HepG2 (cell line): ENCODE data around the gene SNRPD3. TPM values are rescaled to one million over a fixed set of nuclear protein-coding genes. Genes with fewer than 3 reads are reported as not detected.
A peak's percentile ranks its signal among the peaks of the same experiment; 100 is the strongest.

Source experiments
- ATF7 ChIP-seq, 2 experiments: fragments of 450-650 bp in 1 of 2; sonication (generic) in 1 of 2; formaldehyde crosslinking in 1 of 2; IDR thresholded peaks; 2 replicates each; pipeline versions ENCODE4 v1.4.0 to v1.6.1; 2016 to 2020; ENCODE audit warnings: antibody characterized with exemption in 1 of 2, mild to moderate bottlenecking in 1 of 2, missing genetic modification reagents in 1 of 2
- CEBPB ChIP-seq: IDR thresholded peaks from 2 replicates; pipeline ENCODE4 v1.6.1; 2011; ENCODE audit warnings: low read depth, low read length, improper control_type of control experiment, borderline replicate concordance
- CEBPG ChIP-seq: IDR thresholded peaks from 2 replicates; pipeline ENCODE4 v1.6.1; 2016
- FOXC1 ChIP-seq: sonication (generic); formaldehyde crosslinking; IDR thresholded peaks from 2 replicates; pipeline ENCODE4 v1.8.0; 2022; ENCODE audit warnings: mild to moderate bottlenecking, missing genetic modification reagents, borderline replicate concordance
- GATAD2A ChIP-seq: IDR thresholded peaks from 2 replicates; pipeline ENCODE4 v1.6.1; 2016
- KMT2A ChIP-seq: sonication (generic); formaldehyde crosslinking; IDR thresholded peaks from 2 replicates; pipeline ENCODE4 v1.4.0; 2020; ENCODE audit warnings: missing genetic modification reagents
- NR2F2 ChIP-seq: IDR thresholded peaks from 2 replicates; pipeline ENCODE4 v1.6.1; 2012; ENCODE audit warnings: low read depth, inconsistent platforms, borderline replicate concordance
- PBX3 ChIP-seq: sonication (generic); formaldehyde crosslinking; IDR thresholded peaks from 2 replicates; pipeline ENCODE4 v1.8.1; 2023; ENCODE audit warnings: missing genetic modification reagents, inconsistent platforms, borderline replicate concordance
- REL ChIP-seq: sonication (generic); formaldehyde crosslinking; conservative IDR thresholded peaks from 2 replicates; pipeline ENCODE4 v1.8.0; 2022; ENCODE audit warnings: mild to moderate bottlenecking, missing genetic modification reagents, moderate library complexity
- SALL1 ChIP-seq: sonication (generic); formaldehyde crosslinking; IDR thresholded peaks from 2 replicates; pipeline ENCODE4 v1.8.0; 2022; ENCODE audit warnings: mild to moderate bottlenecking, missing genetic modification reagents
- TCF12 ChIP-seq, 2 experiments: fragments of 450-650 bp in 1 of 2; sonication (generic) in 1 of 2; formaldehyde crosslinking in 1 of 2; IDR thresholded peaks; 2 replicates each; pipeline versions ENCODE4 v1.6.1 to v1.8.0; 2017 to 2022; ENCODE audit warnings: antibody characterized with exemption in 1 of 2, mild to moderate bottlenecking in 1 of 2, missing genetic modification reagents in 1 of 2, moderate library complexity in 1 of 2
- ZNF253 ChIP-seq: sonication (generic); formaldehyde crosslinking; IDR thresholded peaks from 2 replicates; pipeline ENCODE4 v1.8.0; 2022; ENCODE audit warnings: mild to moderate bottlenecking, missing genetic modification reagents, borderline replicate concordance
- ZNF256 ChIP-seq: sonication (generic); formaldehyde crosslinking; conservative IDR thresholded peaks from 2 replicates; pipeline ENCODE4 v1.4.0; 2020; ENCODE audit warnings: missing genetic modification reagents
- ZNF318 ChIP-seq: sonication (generic); formaldehyde crosslinking; IDR thresholded peaks from 2 replicates; pipeline ENCODE4 v1.4.0; 2020; ENCODE audit warnings: mild to moderate bottlenecking, missing genetic modification reagents
- ZNF44 ChIP-seq: sonication (generic); formaldehyde crosslinking; IDR thresholded peaks from 2 replicates; pipeline ENCODE4 v1.5.1; 2020; ENCODE audit warnings: mild to moderate bottlenecking, missing genetic modification reagents
- ZNF512B ChIP-seq: sonication (generic); formaldehyde crosslinking; IDR thresholded peaks from 2 replicates; pipeline ENCODE4 v1.5.1; 2020; ENCODE audit warnings: missing genetic modification reagents, mild to moderate bottlenecking, borderline replicate concordance
- ZNF598 ChIP-seq: sonication (generic); formaldehyde crosslinking; IDR thresholded peaks from 2 replicates; pipeline ENCODE4 v1.5.1; 2020; ENCODE audit warnings: mild to moderate bottlenecking, missing genetic modification reagents, borderline replicate concordance
- ZNF674 ChIP-seq: sonication (generic); formaldehyde crosslinking; IDR thresholded peaks from 2 replicates; pipeline ENCODE4 v1.5.0; 2020; ENCODE audit warnings: low read depth, mild to moderate bottlenecking, missing genetic modification reagents
- polyA plus RNA-seq, 8 experiments: library from polyadenylated mRNA; depleted of rRNA in 3 of 8; stranded (reverse) in 7 of 8; unstranded in 1 of 8; fragments of >200 nt; fragmentation: Illumina TruSeq in 4 of 8; extraction: Trizol in 4 of 8; gene quantifications; 2 replicates each; pipeline versions ENCODE4 v1.2.1 to v1.2.3, GENCODE V29; 2011 to 2016; ENCODE audit warnings: low read depth in 4 of 8, missing spikeins in 1 of 8, mixed read lengths in 1 of 8; ENCODE audit not compliant: insufficient read depth in 1 of 8
- total RNA-seq, 5 experiments: library from RNA; depleted of rRNA; stranded (reverse); fragments of >200 nt; fragmentation: Illumina TruSeq; extraction: Trizol; gene quantifications; 2 replicates each; pipeline ENCODE4 v1.2.3, GENCODE V29; 2016; ENCODE audit warnings: low read depth in 1 of 5

SNRPD3 gene
- total and polyA plus RNA-seq, 2 of the 13 experiments (the other 11 are each of a cell fraction or from before 2014, with no cell fraction given), result 110 to 209 TPM

- TF ChIP-seq ZNF318 (CRISPR knock-in tag) (no peak), GATAD2A (CRISPR knock-in tag) (0 out of 2 replicates have a peak, but pooled peaks have one; percentile 11), ZNF598 (CRISPR knock-in tag) (no peak), ZNF253 (CRISPR knock-in tag) (no peak), PBX3 (CRISPR knock-in tag) (no peak), TCF12 (IDR thresholded peaks at IDR 0.05) (no peak), TCF12 (CRISPR knock-in tag; IDR thresholded peaks at IDR 0.05) (no peak), ZNF512B (CRISPR knock-in tag) (no peak), ATF7 (IDR thresholded peaks at IDR 0.05) (peak; percentile 32; the same call in 1 of the 2 replicates), ATF7 (CRISPR knock-in tag; IDR thresholded peaks at IDR 0.05) (no peak), ZNF674 (no peak), REL (CRISPR knock-in tag) (no peak), CEBPG (CRISPR knock-in tag) (peak; percentile 77), CEBPB (peak; percentile 45; the same call in 1 of the 2 replicates), ZNF256 (CRISPR knock-in tag) (no peak), NR2F2 (no peak), FOXC1 (CRISPR knock-in tag) (no peak), ZNF44 (CRISPR knock-in tag) (no peak), SALL1 (CRISPR knock-in tag) (0 out of 2 replicates have a peak, but pooled peaks have one; percentile 8), KMT2A (CRISPR knock-in tag) (no peak)
These were observed 23.7 kb upstream of the SNRPD3 start (continued) for GRCh38 chr22:24532075-24532474.
